ENCODE data around the gene CNP. TPM values are rescaled to one million over a fixed set of nuclear protein-coding genes. Genes with fewer than 3 reads are reported as not detected.
A peak's percentile ranks its signal among the peaks of the same experiment; 100 is the strongest.

The CNP gene
- total RNA-seq, 1 experiment from 2014 or later = 75.1 TPM

DNA sequence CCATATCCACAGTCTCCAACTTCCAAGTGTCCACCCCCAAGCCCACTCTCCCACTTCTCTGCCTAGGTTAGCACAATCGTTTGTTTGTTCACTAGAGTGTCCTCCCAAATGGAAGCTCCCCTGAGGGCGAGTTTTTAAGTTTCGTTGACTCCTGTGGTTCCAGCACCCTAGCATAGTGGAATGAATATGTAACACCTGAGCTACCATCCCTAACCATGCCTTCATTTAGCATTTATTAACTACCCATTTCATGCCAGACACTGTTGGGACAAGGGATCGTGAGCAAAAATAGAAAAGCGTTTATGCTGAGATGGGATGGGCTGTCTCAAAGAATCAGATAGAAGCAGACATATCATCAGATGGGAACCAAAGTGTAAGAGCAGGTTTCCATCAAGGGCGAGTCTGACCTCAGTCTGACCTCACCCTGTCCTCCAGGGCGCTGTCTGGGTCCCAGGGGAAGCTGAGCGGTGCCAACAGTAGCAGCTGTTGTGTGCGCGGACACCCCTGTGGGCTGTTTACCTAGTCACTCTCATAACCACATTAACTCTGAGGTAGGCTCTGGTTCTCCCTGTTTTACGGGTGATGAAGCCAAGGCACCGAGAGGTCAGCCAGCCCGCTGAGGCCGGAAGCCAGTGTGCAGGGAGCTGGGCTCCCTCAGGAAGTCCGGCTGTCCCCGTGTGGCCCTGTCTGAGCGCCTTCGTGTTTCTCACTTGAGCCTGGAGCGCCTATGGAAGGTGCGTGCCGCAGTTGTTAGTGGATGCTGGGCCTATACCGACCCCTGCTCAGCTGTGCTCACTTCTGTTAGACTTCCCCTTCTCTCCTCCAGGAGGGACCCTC is 6.2 kb downstream of the CNP start:
- peak; percentile 93 for DNase-seq (ENCODE audit: low read depth)

DNA sequence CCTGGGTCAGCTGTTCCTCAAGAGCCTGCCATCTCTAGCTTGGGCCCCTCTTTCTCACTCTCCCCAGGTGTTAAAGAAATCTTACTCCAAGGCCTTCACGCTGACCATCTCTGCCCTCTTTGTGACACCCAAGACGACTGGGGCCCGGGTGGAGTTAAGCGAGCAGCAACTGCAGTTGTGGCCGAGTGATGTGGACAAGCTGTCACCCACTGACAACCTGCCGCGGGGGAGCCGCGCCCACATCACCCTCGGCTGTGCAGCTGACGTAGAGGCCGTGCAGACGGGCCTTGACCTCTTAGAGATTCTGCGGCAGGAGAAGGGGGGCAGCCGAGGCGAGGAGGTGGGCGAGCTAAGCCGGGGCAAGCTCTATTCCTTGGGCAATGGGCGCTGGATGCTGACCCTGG is 6.8 kb downstream of the CNP start:
- no peak for DNase-seq (ENCODE audit: low read depth)

DNA sequence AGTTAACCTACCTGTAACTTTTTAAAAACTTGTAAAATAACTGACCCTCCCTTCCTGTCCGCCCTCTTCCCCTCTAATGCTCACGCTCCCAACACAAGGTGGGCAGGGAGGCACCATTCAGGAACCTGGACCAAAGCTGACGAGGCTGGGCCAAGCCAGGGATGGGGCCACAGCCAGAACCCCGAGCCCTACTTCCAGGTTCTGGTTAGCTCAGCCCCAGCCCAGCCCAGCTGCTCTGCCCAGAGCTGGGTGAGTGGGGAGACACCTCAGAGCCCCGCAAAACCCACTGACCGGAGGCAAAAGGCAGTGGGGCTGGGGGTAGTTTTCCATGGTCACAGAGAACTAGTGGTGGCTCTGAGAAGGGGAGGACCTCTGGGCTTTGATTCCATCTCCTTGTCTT is 7.4 kb downstream of the CNP start:
- DNase-seq (ENCODE audit: low read depth) = no peak

DNA sequence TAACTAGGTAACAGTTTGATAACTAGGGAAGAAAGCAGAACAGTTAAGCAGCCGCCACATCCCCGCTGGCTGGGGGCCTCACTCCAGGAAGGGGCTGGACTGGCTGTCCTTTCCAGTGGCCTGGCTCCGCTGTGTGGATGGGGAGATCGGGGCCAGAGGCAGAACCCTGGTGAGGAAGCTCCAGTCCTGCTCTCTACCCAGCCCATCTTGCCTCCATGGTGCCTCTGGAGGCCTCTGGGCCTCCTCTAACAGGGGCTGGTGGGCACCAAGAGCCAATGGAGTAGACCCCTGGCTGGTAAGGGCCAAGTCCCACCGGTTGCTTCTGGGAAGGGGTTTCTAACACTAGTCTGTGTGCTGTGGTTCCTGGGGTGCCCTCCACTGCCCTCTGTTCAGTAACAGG is 8.1 kb downstream of the CNP start:
- no peak for DNase-seq (ENCODE audit: low read depth)

DNA sequence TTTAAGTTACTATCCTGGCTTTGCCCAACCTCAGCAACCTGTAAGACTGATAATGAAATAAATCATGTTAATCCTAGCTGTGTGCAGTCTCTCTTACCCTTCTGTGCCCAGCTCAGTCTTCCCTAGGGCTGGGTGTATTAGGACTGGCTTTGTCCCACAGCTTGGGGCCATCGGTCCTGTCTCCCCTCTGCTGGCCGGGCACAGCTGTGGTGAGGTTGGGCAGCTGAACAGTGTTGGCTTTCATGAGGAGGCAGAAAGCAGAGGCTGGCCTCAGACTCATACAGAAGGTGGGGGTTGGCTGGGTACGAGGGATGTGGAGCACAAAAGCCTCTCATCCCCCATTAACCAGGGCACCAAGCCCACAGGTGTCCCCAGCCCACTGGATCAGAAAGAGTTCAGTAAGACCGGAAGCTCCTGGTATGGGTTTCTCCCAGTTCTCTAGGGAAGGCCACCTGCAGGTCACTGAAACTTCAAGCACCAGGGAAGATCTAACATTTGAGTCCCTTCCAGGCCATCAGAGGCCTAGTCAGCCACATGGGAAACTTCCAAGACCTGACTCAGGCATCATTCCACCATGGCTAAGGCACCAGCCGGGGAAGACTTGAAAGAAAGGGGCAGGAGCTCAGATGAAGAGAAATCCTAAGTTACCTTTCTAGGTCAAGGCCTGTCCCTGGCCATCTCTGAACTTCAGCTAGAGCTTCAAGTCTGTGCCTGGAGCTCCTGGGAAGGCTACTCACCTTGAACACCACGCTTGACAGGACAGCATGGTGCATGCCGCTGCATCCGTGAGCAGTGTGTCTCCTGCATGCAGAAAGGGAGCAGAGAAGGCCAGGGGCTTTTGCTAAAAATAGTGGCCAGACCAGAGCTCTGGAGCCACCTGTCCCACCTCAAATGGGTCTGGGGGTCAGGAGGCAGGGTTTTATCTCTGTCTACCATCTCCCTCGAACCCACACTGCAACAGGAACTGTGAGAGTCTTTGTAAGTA is 8.8 kb downstream of the CNP start:
- no peak for DNase-seq (ENCODE audit: low read depth)

DNA sequence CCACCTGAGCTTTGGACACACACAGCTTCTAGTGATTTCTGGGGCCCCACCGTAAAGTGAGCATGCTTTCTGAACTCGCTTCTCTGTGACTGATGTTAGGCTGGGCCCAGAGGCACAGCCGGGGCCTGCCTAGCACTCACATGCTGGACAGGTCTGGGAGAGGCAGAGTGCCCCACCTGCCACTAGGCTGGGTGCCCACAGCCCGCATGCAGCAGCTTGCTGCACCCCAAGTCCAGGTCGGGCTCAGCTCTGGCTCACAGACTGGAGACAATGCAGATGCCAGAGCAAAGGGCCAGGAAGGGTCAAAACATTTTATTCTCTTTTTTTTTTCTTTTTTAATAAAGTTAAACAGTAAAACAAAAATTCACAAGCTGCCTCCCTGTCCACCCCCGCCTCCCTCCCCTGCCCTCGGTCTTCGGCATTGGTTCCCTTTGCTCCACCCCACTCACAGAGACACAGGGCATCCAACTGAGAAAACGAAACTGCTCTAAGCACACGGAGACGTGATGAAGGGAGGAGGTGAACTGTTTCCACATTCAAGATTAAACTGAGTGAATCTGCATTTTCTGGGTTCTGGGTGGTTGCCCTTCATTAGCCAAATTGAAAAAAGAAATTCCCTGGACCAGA is 9.7 kb downstream of the CNP start:
- no peak for DNase-seq (ENCODE audit: low read depth)

DNA sequence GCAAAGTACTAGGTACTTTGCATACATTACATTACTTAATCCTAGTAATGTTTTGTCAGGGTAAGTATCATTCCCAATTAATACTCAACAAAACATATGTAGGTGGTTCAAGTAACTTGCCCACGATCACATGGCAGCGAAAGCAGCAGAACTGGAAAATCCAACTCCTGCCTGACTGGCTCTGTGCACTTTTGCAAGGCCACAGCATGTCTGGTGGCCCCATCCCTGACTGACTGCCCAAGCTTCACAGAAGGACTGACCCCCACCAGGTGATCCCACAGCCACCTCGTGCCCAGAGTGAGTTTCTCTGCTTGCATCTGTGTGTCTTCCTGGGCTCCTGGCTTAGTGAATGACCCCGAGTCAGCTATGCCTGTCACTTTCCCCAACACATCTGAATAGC is 11.4 kb downstream of the CNP start:
- DNase-seq (ENCODE audit: low read depth) = no peak

DNA sequence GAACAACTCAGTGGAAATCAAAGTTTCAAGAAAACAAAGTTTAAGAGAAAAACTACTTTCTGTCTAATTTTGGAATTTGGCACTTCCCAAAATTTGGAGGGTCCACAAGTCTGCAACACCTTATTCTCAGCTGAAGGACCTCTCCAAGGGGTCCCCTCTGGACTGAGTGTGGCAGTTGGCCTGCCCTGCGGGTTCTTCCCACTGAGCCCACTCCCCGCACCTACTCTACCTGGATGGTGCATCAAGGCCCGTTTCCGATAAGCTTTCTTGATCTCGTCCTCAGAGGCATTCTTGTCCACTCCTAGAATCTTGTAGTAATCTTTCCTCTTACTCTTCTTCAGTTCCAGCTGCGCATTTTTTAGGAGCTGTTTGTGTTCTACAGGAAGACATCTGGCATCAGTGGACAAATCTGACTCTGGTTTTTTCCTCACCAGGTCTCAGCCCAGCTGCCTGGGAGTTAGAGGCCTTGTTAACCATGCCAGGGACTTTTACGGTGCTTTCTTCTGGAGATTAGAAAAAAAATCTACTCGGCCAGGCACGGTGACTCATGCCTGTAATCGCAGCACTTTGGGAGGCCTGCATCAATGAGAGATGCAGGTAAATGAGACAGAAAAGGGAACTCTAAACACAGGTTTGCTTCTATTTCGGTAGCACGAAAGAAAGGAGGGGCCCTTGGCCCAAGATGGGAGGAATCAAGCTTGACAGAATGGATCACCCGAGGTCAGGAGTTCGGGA is 15.6 kb downstream of the CNP start:
- no peak for DNase-seq (ENCODE audit: low read depth)

DNA sequence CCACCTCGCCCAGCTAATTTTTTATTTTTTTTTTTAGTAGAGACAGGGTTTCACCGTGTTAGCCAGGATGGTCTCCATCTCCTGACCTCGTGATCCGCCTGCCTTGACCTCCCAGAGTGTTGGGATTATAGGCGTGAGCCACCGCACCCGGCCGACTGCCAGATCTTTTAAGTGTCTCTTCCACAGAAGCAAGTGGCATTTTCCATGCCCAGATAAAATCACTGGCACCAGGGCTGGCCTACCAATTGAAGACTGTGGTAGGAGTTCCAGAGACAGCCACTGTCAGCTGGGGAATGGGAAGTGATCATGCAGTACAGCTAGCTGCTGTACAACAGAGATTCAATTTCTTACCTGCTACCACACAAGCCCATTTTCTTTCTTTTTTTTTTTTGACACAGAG is 17.9 kb downstream of the CNP start:
- DNase-seq (ENCODE audit: low read depth) = no peak

DNA sequence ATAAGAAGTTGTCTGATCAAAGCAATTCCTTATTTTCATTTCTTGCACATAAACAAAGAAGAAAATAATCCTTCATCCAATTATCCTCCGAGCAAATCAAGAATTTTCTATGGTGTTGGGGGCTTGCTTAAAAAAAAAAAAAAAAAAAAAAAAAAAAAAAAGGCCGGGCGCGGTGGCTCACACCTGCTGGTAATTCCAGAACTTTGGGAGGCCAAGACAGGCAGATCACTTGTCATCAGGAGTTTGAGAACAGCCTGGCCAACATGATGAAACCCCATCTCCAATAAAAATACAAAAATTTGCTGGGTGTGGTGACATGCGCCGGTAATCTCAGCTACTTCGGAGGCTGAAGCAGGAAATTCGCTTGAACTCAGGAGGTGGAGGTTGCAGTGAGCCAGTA is 19.3 kb downstream of the CNP start:
- no peak for DNase-seq (ENCODE audit: low read depth)

DNA sequence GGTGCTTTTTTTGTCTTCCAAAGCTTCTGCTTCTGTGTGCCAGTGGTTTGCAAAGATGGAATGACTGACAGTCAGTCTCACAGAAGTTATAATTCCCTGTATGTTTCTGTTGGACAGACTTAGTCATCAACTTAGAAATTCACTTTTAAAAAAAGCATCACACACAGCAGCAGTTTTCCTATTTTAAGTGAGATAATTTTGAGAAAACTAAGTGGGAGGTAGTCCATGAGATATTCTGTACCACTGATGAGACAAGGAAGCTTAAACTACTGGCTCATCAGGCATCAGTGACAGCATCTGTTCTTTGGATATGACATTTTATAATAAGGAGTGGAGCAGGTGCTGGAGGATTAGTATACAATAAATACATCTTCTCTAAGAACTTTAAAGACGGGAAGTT is 20.0 kb downstream of the CNP start:
- no peak for DNase-seq (ENCODE audit: low read depth)

DNA sequence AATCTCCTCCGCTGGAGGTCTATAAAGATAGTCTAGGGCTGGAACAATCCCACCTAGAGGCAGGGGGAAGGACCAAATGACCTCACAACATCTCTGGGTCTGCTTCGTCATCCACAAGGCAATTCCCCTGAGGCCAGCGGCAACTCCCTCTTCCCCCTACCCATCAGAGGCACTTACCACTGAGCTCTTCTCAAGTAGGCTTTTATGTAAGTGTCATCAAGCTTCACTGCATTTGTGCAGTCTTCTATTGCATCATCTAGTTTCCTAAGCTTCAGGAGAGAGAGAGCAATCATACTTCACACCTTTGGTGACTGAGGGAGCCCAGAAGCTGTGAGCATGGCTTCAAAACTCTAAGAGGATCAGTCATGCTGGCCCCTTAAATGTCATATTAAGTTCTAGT is 21.0 kb downstream of the CNP start:
- no peak for DNase-seq (ENCODE audit: low read depth)

DNA sequence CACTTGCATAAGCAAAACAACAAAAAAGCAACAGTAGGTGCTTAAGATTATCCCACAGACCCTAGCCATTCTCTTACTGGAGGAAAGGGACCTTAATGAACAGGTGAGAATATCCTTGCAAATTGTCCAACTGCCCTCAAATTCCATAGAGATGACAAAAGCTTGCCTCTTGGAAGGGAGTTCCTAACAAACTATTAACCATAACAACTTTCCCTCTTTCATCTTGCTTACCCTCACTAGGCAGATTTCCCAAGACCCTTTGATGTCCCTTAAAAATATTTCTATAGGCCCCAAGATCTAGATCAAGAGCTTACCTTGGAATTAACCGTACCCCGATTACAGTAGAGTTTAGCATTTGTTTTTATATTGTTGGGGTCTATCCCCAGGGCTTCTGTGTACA is 21.8 kb downstream of the CNP start:
- DNase-seq (ENCODE audit: low read depth) = no peak

DNA sequence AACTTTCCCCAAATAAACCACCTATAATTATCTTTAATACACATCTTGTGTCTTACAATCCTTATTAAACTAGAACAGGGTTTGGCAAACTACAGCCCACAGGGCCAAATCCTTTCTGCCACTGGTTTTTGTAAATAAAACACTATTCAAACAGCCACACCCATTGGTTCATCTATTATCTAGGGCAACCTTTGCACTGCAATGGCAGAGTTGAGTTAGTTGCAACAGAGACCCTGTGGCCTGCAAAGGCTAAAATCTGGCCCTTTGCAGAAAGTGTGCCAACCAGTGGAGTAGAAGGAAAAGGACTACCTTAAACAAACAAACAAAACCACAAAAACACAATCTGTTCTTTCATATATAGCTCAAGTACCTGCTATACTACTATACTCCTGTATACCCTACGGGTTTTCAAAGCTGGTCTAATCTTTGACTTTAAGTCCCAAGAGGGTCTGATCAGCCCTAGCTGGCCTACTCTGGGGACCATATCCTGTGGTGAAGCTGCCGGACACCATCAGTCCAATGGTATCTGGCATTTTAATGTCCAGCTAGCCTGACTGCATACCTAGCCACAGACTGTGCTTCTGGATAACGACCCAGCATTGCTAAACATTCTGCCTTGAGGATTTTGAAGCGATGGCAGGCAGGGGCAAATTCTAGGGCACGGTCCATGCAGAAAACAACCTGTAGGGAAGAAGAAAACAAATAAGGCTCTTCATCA is 23.3 kb downstream of the CNP start:
- DNase-seq (ENCODE audit: low read depth) = no peak

DNA sequence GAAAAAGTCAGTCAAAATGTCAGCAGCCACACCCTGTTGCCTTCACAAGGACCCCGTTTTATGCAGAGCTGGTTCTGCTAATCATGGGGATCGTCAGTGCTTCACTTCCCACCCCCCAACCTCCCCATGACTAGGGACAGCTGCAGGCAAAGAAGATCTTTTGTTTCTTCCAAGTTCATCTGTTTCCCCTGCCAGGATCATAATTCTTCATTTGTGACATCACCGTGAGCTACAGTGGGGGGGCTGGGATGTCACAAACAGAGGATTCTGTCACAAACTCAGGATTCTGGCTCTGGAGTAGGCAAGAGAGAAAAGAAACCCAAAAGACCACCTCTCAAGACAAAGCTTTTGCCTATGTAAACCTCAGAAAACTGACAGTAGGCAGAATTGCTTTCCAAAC is 26.0 kb downstream of the CNP start:
- DNase-seq (ENCODE audit: low read depth) = peak; percentile 84

DNA sequence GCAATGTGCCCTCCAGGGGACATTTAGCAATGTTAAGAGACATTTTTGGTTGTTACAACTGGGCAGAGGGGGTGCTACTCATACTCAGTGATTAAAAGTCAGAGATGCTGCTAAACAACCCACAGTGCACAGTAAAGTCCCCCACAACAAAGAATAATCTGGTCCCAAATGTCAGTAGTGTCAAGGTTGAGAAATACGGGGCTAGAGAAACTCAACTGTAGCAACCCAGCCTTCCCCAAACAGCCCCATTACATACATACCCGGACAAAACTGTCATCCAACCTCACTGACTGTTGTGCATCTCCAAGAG is 30.2 kb downstream of the CNP start:
- no peak for DNase-seq (ENCODE audit: low read depth)

DNA sequence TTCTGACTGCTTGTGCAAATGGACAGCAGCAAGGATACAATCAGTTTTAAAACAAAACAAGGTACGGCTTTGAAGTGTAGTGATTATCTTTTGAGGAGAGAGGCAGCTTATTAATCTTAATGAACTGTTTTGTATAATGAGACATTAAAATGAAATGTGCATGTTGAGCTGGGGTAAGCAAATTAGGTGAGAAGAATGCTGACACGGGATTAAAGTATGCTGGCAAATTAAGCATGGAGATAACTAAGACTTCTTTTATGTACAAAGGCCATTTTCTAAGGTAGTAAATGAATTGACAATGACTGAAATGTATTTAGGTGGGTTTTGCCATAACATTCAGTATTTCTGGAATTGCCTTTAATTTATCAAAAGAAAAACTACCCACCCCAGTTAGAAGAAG is 31.9 kb downstream of the CNP start:
- no peak for DNase-seq (ENCODE audit: low read depth)

DNA sequence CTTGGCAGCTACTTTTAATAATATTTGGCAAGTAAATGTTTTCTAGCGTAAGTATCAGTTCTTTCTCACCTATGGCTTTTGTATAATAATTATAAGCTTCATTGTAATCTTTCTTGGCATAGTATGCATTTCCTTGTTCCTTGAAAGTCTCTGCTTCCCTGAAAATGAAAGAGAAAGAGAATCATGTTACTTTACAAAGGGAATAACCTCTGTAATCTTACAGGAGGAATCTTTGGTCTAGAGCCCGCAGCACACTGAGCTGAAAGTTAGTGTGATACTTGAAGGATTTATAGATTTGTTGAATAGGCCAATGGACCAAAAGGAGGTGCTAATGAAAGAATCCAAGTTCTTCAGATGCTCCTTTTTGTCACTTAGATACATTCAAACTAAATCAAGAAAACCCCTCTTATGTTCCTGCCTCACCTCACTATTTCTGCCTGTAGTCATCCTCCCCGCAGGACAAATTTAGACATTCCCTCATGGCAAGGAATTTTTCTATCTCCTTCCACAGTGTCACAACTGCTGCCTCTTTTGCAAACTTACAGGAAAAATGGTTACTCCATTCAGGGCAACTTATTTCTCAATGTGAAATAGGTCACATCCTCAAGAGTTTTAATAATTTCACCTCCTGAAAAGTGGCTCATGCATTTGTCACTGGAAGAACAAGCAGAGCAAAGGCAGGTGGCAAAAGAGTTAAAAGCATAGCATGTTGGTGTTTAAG is 34.0 kb downstream of the CNP start:
- DNase-seq (ENCODE audit: low read depth) = no peak

DNA sequence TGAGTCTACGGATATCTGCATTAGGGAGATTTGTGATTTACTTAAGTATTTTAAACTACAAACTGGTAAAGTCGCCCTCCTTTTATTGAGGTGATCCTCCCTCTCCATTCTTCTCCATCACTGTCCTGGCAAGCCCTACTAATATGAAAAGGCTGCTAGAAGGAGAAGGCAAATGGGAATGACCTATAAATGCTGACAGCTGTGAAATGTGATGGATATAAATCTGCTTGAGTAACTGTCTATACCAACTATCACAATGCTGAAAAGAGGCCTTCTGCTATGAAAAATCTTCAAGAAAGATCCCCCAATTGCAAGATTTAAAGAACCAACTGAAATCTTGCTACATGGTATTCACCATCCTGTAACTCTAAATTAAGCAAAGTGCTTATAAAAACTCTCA is 35.1 kb downstream of the CNP start:
- DNase-seq (ENCODE audit: low read depth) = no peak

DNA sequence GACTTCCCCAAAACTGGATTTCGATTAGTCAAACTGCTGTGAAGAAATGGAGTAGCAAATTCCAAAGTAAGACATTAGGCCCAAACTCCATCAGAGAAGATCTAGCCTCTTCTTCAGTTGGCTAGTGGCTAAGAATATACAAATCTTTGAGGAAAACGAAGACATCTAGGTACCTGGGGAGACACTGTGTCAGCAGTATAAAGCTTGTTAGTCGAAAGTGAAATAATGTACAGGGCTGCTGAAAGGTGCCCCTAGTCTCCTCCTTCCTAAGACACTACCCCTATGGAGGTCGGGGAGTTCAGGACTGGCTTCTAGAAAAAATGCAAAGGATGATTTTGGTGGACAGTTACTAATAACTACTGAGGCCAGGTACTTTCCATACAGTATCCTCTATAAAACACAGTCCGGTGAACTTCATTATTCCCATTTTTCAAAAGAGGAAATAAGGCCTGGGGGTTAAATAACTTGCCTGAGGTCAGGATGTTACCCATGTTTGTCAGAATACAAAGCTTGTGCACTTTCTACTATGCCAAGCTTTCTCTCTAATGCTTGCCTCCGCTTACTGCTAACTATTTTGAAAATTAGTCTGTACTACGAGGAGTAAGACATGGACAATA is 35.7 kb downstream of the CNP start:
- no peak for DNase-seq (ENCODE audit: low read depth)

Data from LHCN-M2 (cell line).